ENCODE results near the gene ELMO1.

ELMO1 gene

DNA sequence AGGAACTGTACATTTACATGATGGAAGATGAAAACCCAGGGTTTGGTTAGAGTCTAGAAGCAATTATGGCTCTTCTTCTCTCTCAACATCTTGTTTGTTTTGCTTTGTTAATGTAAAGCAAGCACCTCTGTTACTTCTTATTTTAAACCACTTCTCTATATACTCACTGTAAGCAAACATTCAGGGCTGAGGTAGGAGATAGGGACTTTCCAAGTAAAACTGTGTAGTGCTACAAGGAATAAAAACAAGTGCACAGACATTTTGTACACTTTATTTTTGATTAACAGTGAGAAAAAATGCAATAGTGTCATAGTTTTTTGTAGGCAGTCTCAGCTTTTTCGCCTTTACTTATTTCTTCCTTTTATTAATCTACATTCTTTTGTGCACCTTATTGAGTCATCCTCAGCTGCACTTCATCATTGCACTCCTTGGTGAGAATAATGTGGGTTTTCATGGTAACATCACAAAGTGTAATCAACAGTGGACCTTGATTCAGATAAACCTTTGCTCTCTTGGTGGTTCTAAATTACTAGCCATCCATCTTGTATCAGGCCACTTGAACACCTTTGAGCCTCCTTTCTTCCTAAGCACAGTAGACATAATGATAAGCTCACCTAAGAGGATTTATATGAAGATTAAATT, 52.9 kb downstream of the ELMO1 start:
- no peak for DNase-seq (ENCODE audit: low spot score)
- CTCF ChIA-PET: no interaction called here
- H3K27ac ChIP-seq: no peak overlapping the region
- TF ChIP-seq, protein P1, sequence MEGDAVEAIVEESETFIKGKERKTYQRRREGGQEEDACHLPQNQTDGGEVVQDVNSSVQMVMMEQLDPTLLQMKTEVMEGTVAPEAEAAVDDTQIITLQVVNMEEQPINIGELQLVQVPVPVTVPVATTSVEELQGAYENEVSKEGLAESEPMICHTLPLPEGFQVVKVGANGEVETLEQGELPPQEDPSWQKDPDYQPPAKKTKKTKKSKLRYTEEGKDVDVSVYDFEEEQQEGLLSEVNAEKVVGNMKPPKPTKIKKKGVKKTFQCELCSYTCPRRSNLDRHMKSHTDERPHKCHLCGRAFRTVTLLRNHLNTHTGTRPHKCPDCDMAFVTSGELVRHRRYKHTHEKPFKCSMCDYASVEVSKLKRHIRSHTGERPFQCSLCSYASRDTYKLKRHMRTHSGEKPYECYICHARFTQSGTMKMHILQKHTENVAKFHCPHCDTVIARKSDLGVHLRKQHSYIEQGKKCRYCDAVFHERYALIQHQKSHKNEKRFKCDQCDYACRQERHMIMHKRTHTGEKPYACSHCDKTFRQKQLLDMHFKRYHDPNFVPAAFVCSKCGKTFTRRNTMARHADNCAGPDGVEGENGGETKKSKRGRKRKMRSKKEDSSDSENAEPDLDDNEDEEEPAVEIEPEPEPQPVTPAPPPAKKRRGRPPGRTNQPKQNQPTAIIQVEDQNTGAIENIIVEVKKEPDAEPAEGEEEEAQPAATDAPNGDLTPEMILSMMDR (conservative IDR thresholded peaks at IDR 0.05; ENCODE audit: low read depth): no peak
- POLR2A ChIA-PET (ENCODE audit: low non-redundant PET): no interaction called here

DNA sequence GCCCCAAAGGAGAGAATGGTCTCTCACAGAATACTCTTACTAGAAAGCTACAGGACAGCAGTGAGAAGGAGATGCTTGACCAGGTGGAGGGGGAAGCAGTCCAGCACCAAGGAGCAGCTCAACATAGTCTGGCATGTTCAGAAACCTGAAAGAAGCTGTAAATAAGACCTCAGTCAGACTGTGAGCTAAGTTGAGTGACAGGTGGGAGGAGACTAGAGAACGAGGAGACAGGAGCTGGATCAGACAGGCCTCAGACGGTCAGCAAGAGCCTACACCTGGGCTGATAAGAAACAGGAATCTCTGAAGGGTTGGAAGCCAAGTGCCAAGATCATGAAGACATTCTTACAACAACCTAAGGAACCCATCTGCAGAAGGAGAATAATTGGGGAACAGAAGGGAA, 54.5 kb downstream of the ELMO1 start:
- no peak for DNase-seq (ENCODE audit: low spot score)
- TF ChIP-seq, protein P1 (conservative IDR thresholded peaks at IDR 0.05; ENCODE audit: low read depth): no peak
- ChIA-PET POLR2A (ENCODE audit: low non-redundant PET) (no interaction called here), CTCF (no interaction called here)
- H3K27ac ChIP-seq: no peak overlapping the region

DNA sequence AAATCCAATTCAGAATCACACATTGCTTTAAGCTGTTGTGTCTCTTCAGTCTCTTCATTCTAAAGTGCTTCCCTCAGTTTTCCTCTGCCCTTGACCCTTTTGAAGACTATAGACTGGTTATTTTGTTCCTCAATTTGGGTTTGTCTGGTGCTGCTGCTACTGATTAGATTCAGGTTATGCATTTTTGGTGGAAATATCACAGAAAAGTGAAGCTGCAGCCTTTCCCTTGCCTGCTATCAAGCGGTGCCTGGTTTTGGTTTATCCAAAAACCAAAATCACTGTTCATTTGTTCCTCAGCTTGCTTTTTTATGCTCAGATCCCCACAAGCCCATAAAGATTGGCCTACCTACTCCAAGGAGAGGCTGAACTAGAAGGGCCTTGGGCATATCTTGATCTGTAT, 55.2 kb downstream of the ELMO1 start:
- ChIA-PET POLR2A (ENCODE audit: low non-redundant PET) (no interaction called here), CTCF (no interaction called here)
- TF ChIP-seq, protein P1 (conservative IDR thresholded peaks at IDR 0.05; ENCODE audit: low read depth): no peak
- DNase-seq (ENCODE audit: low spot score): no peak
- H3K27ac ChIP-seq: no peak overlapping the region

DNA sequence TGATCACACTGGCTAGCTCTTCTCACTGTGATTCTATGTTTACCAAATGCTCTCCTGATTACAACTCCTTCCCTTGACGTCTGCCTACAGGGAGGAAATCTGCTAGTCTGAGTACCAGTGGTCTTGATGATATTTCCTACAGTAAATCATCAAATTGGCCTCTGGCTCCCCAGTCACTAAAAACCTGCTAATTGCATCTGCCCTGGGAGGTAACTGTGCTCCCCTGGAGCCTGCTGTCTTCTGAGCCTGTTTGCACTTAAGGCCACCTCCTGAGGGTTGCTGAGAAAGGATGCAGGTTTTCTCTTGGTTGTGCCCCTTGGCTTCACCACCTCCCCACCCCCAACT, 56.0 kb downstream of the ELMO1 start:
- no peak for DNase-seq (ENCODE audit: low spot score)
- ChIA-PET POLR2A (ENCODE audit: low non-redundant PET) (no interaction called here), CTCF (no interaction called here)
- H3K27ac ChIP-seq: no peak overlapping the region
- TF ChIP-seq, protein P1 (conservative IDR thresholded peaks at IDR 0.05; ENCODE audit: low read depth): no peak

DNA sequence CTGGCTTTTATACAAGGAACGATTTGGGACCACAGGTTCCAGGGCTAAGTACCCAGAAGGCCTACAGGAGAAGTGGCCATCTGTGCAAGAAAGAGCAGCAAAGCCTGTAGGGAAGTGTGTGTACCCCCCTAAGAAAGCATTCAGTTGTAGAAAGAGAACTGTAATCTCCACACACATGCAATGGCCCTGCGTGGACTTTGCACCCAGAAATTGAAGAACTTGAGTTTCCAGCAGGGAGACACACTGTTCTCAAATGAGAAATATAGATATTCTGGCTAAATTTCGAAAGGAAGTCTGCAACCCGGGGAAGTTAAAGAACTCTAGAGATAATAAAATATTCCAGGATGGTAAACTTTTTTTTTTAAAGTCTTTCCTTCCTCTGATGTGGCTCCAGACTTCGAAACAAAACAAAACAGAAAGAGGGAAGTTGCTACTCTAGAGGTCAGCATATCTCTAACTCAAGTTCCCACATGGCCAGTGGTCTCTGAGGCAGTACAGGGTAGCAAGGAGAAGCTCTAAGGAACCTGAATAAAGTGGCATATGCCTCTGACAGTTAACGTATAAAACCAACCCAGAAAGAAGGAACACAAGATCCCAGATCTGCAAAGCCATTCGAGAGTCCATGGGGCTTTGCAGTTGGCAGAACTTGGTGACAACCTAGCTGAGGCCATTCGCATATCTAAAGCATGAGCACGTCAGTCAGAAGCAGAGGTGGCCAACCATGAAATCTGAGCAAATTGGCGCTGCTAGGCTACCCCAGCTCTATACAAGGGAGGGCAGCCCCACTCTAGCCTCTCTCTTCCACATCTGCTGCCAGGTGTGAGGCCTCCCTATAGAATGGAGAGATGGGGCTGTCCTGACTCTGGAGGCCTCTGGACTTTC, 56.6 kb downstream of the ELMO1 start:
- DNase-seq (ENCODE audit: low spot score): no peak

DNA sequence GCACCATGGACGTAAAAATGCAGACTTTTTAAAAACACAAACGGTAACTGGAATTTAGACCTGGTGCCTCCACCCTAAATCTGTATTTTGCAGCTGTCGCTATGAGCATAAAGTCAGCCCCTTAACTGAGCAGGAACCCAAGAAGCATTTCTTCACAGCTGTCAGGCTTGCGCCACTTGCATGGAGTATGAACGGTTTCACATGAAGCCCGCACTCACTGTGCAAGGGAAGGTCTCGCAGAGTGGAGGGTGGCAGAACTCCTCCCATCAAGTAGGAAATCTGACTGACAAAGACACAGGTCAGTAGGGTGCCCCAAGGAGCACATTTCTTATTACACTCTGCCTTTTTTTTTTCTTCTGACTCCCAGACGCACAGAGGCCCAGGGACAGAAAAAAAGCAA, 58.5 kb downstream of the ELMO1 start:
- ChIA-PET CTCF (interaction anchor here (0.7 kb wide), 1 partner anchor 15 kb away, joined by 4 read pairs; no protein-coding TSS in a partner anchor), POLR2A (ENCODE audit: low non-redundant PET) (no interaction called here)
- DNase-seq (ENCODE audit: low spot score): no peak
- no peak overlapping the region for H3K27ac ChIP-seq
- TF ChIP-seq, protein P1 (conservative IDR thresholded peaks at IDR 0.05; ENCODE audit: low read depth): no peak

More for the DNA sequence above, 56.6 kb downstream of the ELMO1 start:
- ChIA-PET POLR2A (ENCODE audit: low non-redundant PET) (no interaction called here), CTCF (no interaction called here)
- TF ChIP-seq, protein P1 (conservative IDR thresholded peaks at IDR 0.05; ENCODE audit: low read depth): no peak
- no peak overlapping the region for H3K27ac ChIP-seq
